Uterus (tissue), 2 donors: ENCODE measurements around the gene PNCK.

ENCODE experiments used
- POLR2A ChIP-seq, 2 donors: fragments of 450-650 bp; IDR thresholded peaks; one replicate each; pipeline ENCODE4 v1.6.1; 2016; ENCODE audit warnings: antibody characterized with exemption in 2 of 2, mild to moderate bottlenecking in 1 of 2, moderate library complexity in 1 of 2
- TF ChIP-seq, protein P1 (sequence below), 4 experiments: fragments of 200-600 bp in 2 of 4; fragments of 450-650 bp in 2 of 4; sonication (generic) in 2 of 4; IDR thresholded peaks; one replicate each; pipeline ENCODE4 v1.5.1; 2016 to 2019; ENCODE audit warnings: antibody characterized with exemption in 4 of 4, mild to moderate bottlenecking in 2 of 4, moderate library complexity in 1 of 4

DNA sequence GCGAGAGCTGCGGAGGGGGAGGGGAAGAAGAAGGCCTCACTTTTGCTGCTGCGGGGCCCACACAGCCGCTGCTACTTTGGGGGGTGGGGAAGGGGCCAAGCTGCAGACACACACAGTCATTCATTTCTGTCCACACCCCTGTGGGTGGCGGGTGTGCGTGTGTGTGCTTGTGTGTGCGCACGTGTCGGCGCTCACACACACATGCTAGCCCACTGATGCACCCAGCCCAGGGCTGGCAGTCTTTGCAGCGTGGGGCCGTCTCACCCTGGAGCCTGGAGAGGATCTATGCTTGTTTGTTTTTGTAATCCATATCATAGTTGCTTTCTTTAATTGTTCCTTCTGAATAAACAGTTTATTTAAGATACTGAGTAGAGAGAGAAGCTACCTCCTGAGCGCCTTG is 22.7 kb downstream of the PNCK start:
- TF ChIP-seq, protein P1, sequence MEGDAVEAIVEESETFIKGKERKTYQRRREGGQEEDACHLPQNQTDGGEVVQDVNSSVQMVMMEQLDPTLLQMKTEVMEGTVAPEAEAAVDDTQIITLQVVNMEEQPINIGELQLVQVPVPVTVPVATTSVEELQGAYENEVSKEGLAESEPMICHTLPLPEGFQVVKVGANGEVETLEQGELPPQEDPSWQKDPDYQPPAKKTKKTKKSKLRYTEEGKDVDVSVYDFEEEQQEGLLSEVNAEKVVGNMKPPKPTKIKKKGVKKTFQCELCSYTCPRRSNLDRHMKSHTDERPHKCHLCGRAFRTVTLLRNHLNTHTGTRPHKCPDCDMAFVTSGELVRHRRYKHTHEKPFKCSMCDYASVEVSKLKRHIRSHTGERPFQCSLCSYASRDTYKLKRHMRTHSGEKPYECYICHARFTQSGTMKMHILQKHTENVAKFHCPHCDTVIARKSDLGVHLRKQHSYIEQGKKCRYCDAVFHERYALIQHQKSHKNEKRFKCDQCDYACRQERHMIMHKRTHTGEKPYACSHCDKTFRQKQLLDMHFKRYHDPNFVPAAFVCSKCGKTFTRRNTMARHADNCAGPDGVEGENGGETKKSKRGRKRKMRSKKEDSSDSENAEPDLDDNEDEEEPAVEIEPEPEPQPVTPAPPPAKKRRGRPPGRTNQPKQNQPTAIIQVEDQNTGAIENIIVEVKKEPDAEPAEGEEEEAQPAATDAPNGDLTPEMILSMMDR (IDR thresholded peaks at IDR 0.05): no peak
- TF ChIP-seq POLR2A (IDR thresholded peaks at IDR 0.05): no peak
